ENCODE results near the gene P3H1. TPM values are rescaled to one million over a fixed set of nuclear protein-coding genes. Genes with fewer than 3 reads are reported as not detected.
"Not testable (repeated sequence)": the region's sequence is repeated elsewhere in the genome, so short reads cannot be mapped to it uniquely, and the experiment has no call there.

The P3H1 gene
- total and polyA plus RNA-seq, 5 donors = 11.1 to 17.8 (median 14.2) TPM

GRCh38 chr1:42753070-42753469, 13.8 kb downstream of the P3H1 start:
- no peaks in the 10 kb centered on the region for H3K27me3 ChIP-seq (ENCODE audit: control insufficient read depth, insufficient read depth)
- 73% methylated on average over 1 of the region's 1 CpG for WGBS

GRCh38 chr1:42752284-42752683, 14.5 kb downstream of the P3H1 start:
- Histone ChIP-seq H3K4me1 (ENCODE audit: control insufficient read depth, insufficient read depth, low read length) (no peaks in the 10 kb centered on the region), H3K9me3 (ENCODE audit: control insufficient read depth, low read length) (no peaks in the 10 kb centered on the region), H3K4me3 (ENCODE audit: low read length) (no peak overlapping the region), H3K27ac (ENCODE audit: low read length) (no peak overlapping the region), H3K27me3 (ENCODE audit: control insufficient read depth, insufficient read depth) (no peaks in the 10 kb centered on the region)
- WGBS = 92% methylated on average over 6 of the region's 6 CpGs
- DNase-seq = peak in 1 of 3 donors; percentile 20
- intact Hi-C loops (cut with DNase I) = no loop called here
- ATAC-seq = no peak

More at GRCh38 chr1:42753070-42753469, 13.8 kb downstream of the P3H1 start:
- ATAC-seq = no peak
- H3K4me3 ChIP-seq (ENCODE audit: low read length) = no peak overlapping the region
- intact Hi-C loops (cut with DNase I) = no loop called here
- no peak for DNase-seq
- H3K9me3 ChIP-seq (ENCODE audit: control insufficient read depth, low read length) = no peaks in the 10 kb centered on the region
- H3K4me1 ChIP-seq (ENCODE audit: control insufficient read depth, insufficient read depth, low read length) = no peaks in the 10 kb centered on the region
- no peak overlapping the region for H3K27ac ChIP-seq (ENCODE audit: low read length)

DNA sequence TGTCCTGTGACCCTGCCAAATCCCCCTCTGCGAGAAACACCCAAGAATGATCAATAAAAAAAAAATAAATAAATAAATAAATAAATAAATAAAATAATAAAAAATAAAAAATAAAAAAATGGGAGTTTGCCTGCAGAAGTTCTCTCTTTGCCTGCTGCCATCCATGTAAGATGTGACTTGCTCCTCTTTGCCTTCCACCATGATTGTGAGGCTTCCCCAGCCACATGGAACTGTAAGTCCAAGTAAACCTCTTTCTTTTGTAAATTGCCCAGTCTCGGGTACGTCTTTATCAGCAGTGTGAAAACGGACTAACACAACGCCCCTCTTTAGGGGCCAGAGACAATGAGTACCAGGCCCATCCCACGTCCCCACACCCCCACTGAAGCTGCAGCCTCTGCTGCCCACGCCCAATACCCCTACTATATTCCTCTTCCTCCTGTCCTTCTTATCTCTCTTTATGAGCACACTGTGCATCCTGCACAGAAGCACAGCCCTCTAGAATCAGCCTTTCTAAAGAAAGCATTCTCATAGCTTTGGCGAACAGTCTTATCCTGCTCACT, 15.2 kb downstream of the P3H1 start:
- H3K9me3 ChIP-seq (ENCODE audit: control insufficient read depth, low read length); H3K27ac ChIP-seq (ENCODE audit: low read length); ATAC-seq; DNase-seq; H3K4me1 ChIP-seq (ENCODE audit: control insufficient read depth, insufficient read depth, low read length); H3K4me3 ChIP-seq (ENCODE audit: low read length); intact Hi-C loops (cut with DNase I); H3K27me3 ChIP-seq (ENCODE audit: control insufficient read depth, insufficient read depth): not testable (repeated sequence)
- 87% methylated on average over 8 of the region's 8 CpGs for WGBS

DNA sequence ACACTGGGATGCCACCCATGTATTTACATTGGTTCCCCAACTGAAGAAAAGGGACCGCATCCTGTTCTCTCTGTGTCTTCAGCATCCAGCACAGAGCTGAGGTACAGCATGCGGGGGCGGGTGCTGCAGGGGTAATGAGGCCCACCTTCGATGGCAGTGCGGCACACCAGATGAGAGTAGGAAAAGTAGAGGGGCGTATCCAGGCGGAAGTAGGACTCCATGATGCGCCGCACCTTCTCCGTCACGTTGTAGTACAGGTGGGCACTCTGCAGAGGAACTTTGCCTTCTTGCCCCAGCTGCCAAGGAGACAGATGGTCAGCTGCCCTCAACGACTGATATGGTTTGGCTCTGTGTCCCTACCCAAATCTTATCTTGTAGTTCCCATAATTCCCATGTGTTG, 16.8 kb downstream of the P3H1 start:
- WGBS = 93% methylated on average over 12 of the region's 12 CpGs
- H3K27me3 ChIP-seq (ENCODE audit: control insufficient read depth, insufficient read depth) = no peaks in the 10 kb centered on the region
- no peak overlapping the region for H3K27ac ChIP-seq (ENCODE audit: low read length)
- DNase-seq (peak in 1 of 3 donors; percentile 28), ATAC-seq (no peak)
- intact Hi-C loops (cut with DNase I) = no loop called here
- H3K9me3 ChIP-seq (ENCODE audit: control insufficient read depth, low read length) = no peaks in the 10 kb centered on the region
- H3K4me1 ChIP-seq (ENCODE audit: control insufficient read depth, insufficient read depth, low read length) = no peaks in the 10 kb centered on the region
- no peak overlapping the region for H3K4me3 ChIP-seq (ENCODE audit: low read length)

DNA sequence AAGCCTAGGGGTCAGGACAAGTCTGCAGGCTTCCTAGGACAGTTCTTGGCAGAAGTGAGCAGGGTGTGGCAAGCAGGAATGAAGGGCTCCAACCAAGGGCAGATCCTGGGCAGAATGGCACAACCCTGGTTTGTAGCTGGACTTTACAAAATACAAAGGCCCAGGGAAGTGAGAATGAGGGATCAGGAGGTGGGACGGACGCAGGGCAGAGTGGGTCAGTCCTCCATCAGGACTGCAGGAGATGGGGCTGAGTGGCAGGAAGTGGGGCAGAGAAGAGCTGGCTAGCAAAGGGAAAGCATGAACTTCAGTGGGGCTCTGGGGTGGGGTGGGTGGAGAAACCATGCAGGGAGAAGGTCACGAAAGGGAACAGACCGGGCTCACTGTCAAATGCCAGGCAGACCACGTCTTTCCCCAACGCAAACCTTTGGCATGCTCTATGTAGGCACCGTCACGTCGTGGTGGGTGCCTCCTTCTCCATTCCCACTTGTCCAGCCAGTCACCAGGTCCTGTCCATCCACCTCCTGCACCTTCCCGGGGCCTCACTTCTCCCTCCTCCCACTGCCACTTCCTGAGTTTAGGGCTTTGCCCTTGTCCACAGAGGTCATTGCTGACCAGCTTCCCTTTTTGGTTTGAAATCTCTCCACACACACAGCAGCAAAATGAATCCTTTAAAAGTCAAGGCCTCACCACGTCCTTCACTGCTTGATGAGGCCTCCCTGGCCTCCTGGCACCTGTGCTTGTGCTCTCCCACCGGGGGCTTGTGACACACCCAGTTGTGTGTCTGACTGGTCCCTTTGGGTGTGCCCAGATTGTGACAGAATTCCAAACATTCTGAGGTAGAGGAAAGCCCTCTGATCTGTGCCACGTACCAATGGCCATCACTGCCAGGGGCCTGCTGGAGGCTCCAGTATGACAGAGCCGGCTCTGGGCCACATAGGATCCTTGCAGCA, 18.1 kb downstream of the P3H1 start:
- H3K9me3 ChIP-seq (ENCODE audit: control insufficient read depth, low read length) = no peaks in the 10 kb centered on the region
- DNase-seq = peak in 1 of 3 donors; percentile 33
- H3K4me1 ChIP-seq (ENCODE audit: control insufficient read depth, insufficient read depth, low read length) = no peaks in the 10 kb centered on the region
- ATAC-seq = no peak
- intact Hi-C loops (cut with DNase I) = loop anchor here in 3 of 4 donors (5.0 to 10.0 kb wide), 3 partner anchors 164 to 604 kb away; no protein-coding TSS in a partner anchor
- H3K27me3 ChIP-seq (ENCODE audit: control insufficient read depth, insufficient read depth) = no peaks in the 10 kb centered on the region
- no peak overlapping the region for H3K4me3 ChIP-seq (ENCODE audit: low read length)
- WGBS = 77% methylated on average over 14 of the region's 14 CpGs
- no peak overlapping the region for H3K27ac ChIP-seq (ENCODE audit: low read length)

GRCh38 chr1:42748021-42748420, 18.8 kb downstream of the P3H1 start:
- no peaks in the 10 kb centered on the region for H3K27me3 ChIP-seq (ENCODE audit: control insufficient read depth, insufficient read depth)
- H3K4me1 ChIP-seq (ENCODE audit: control insufficient read depth, insufficient read depth, low read length) = no peaks in the 10 kb centered on the region
- DNase-seq (no peak), ATAC-seq (peak in 1 of 2 donors; percentile 20)
- intact Hi-C loops (cut with DNase I) = loop anchor here in 3 of 4 donors (5.0 to 10.0 kb wide), 3 partner anchors 163 to 603 kb away; no protein-coding TSS in a partner anchor
- no peak overlapping the region for H3K4me3 ChIP-seq (ENCODE audit: low read length)
- WGBS = 79% methylated on average over 10 of the region's 10 CpGs
- no peaks in the 10 kb centered on the region for H3K9me3 ChIP-seq (ENCODE audit: control insufficient read depth, low read length)
- no peak overlapping the region for H3K27ac ChIP-seq (ENCODE audit: low read length)

DNA sequence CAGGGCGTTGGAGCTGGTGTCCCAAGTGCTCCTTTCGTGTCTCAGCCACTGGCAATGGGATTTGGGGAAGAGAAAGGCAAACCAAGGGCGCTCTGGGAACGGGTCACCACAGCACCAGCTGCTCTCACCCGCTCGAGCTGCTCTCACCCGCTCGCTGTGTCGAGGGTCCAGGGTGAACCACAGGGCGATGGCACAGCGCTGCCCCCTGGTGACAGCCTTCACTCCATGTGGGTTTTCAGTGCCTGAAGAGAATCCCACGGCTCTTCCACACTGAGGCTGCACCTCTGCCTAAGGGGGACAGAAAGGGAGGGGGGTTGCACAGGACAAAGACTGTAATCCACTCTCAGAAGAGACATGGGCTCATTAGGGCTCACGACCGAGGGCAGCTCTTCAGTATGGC, 19.7 kb downstream of the P3H1 start:
- Histone ChIP-seq H3K4me1 (ENCODE audit: control insufficient read depth, insufficient read depth, low read length) (no peaks in the 10 kb centered on the region), H3K9me3 (ENCODE audit: control insufficient read depth, low read length) (no peaks in the 10 kb centered on the region), H3K27ac (ENCODE audit: low read length) (no peak overlapping the region), H3K4me3 (ENCODE audit: low read length) (no peak overlapping the region), H3K27me3 (ENCODE audit: control insufficient read depth, insufficient read depth) (no peaks in the 10 kb centered on the region)
- WGBS = 45% methylated on average over 14 of the region's 14 CpGs
- peak; percentile 61 to 65 for ATAC-seq
- intact Hi-C loops (cut with DNase I) = loop anchor here in 3 of 4 donors (5.0 to 10.0 kb wide), 3 partner anchors 162 to 602 kb away; no protein-coding TSS in a partner anchor
- DNase-seq = peak; percentile 52 to 82 (median 81)

- ATAC-seq (no peak), DNase-seq (peak in 1 of 3 donors; percentile 25)
- 89% methylated on average over 12 of the region's 12 CpGs for WGBS
- Histone ChIP-seq H3K4me1 (ENCODE audit: control insufficient read depth, insufficient read depth, low read length) (no peaks in the 10 kb centered on the region), H3K4me3 (ENCODE audit: low read length) (no peak overlapping the region), H3K27me3 (ENCODE audit: control insufficient read depth, insufficient read depth) (no peaks in the 10 kb centered on the region), H3K9me3 (ENCODE audit: control insufficient read depth, low read length) (no peaks in the 10 kb centered on the region), H3K27ac (ENCODE audit: low read length) (no peak overlapping the region)
- intact Hi-C loops (cut with DNase I) = loop anchor here in 3 of 4 donors (5.0 to 10.0 kb wide), 3 partner anchors 162 to 602 kb away; no protein-coding TSS in a partner anchor
Observed at GRCh38 chr1:42746436-42747105, 20.3 kb downstream of the P3H1 start.

DNA sequence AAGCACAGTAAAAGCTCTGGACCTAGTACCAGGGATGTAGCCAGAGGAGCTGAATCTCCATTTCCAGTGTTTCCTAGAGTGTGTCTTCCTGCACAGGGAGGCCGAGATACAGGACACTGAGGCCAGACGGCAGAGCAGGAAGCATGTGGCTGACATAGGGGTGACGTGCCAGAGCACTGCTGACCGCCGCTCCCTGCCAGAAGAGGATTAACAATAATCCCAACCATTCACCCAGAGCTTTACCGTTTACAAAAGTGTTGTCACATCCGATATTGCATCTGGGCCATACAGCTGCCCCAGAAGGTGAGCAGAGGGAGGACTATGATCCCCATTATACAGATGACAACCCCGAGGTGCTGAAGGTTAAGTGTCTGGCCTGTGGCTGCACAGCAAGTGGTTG, 21.0 kb downstream of the P3H1 start:
- H3K4me3 ChIP-seq (ENCODE audit: low read length) = no peak overlapping the region
- no peak overlapping the region for H3K27ac ChIP-seq (ENCODE audit: low read length)
- ATAC-seq (no peak), DNase-seq (no peak)
- intact Hi-C loops (cut with DNase I) = loop anchor here in 3 of 4 donors (5.0 to 10.0 kb wide), 3 partner anchors 161 to 601 kb away; no protein-coding TSS in a partner anchor
- 80% methylated on average over 8 of the region's 8 CpGs for WGBS
- no peaks in the 10 kb centered on the region for H3K4me1 ChIP-seq (ENCODE audit: control insufficient read depth, insufficient read depth, low read length)
- H3K9me3 ChIP-seq (ENCODE audit: control insufficient read depth, low read length) = no peaks in the 10 kb centered on the region
- H3K27me3 ChIP-seq (ENCODE audit: control insufficient read depth, insufficient read depth) = no peaks in the 10 kb centered on the region

- ATAC-seq = no peak
- whole genome bisulfite sequencing = 89% methylated on average over 9 of the region's 9 CpGs
- Histone ChIP-seq H3K27ac (ENCODE audit: low read length) (no peak overlapping the region), H3K4me1 (ENCODE audit: control insufficient read depth, insufficient read depth, low read length) (no peaks in the 10 kb centered on the region), H3K9me3 (ENCODE audit: control insufficient read depth, low read length) (no peaks in the 10 kb centered on the region), H3K4me3 (ENCODE audit: low read length) (no peak overlapping the region), H3K27me3 (ENCODE audit: control insufficient read depth, insufficient read depth) (no peaks in the 10 kb centered on the region)
- intact Hi-C loops (cut with DNase I) = loop anchor here in 3 of 4 donors (5.0 to 10.0 kb wide), 3 partner anchors 159 to 599 kb away; no protein-coding TSS in a partner anchor
- DNase-seq = no peak
Observed at GRCh38 chr1:42744148-42744413, 22.7 kb downstream of the P3H1 start.
